GM12864 (cell line): ENCODE results near the gene PRSS36.

ENCODE experiments used
- DNase-seq: peaks from one replicate; pipeline ENCODE4 v3.0.0-alpha.2; 2011; ENCODE audit warnings: low read depth
- H3K4me3 ChIP-seq: 2 replicates; pipeline ENCODE4 v1.5.1; 2011; ENCODE audit warnings: mild to moderate bottlenecking, low read depth, low read length, control low read depth
- TF ChIP-seq, protein P1 (sequence below): IDR thresholded peaks from 2 replicates; pipeline ENCODE4 v1.5.1; 2011; ENCODE audit warnings: low read depth, mild to moderate bottlenecking, moderate library complexity, low read length, control low read depth, inconsistent platforms; ENCODE audit errors: missing control alignments

The PRSS36 gene

DNA sequence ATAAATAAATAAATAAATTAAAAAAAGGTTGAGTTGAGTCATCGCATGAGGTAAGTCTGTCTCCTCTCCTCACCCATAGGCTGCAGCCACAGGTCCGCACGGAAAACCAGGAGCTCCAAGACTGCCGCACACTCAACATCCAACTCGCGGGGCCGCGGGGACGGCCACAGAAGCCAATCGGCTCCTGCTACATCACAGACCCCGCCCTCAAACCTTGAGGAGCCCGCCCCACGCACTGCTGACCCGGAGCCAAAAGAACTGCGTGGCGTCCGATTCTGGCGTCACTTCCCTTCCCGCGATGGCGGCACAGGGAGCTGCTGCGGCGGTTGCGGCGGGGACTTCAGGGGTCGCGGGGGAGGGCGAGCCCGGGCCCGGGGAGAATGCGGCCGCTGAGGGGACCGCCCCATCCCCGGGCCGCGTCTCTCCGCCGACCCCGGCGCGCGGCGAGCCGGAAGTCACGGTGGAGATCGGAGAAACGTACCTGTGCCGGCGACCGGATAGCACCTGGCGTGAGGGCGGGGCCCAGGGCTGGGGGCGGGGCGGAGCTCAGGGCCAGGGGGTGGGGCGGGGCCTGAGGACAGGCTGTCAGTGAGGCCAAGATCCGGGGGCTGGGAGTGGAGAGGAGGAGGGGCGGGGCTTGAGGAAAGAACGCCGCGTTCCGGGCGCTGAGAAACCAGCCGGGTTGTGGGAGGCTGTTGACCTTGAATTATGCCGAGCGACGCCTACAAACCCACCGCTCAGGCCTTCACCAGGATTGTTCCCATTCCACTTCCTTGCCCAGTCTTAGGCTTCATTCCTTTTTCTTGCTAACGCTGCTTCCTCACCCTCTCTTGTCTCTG is 32.3 kb downstream of the PRSS36 start, which contains the start of gene KAT8:
Gene KAT8, plus strand, starts transcription at position 281 of the 839 bp plus-strand sequence. Its CDS starts 18 bp downstream, at position 299.
- DNase-seq, result peak; percentile 92
- H3K4me3 ChIP-seq, result peak within 1 kb of the TSS; percentile 72
- TF ChIP-seq, protein P1, sequence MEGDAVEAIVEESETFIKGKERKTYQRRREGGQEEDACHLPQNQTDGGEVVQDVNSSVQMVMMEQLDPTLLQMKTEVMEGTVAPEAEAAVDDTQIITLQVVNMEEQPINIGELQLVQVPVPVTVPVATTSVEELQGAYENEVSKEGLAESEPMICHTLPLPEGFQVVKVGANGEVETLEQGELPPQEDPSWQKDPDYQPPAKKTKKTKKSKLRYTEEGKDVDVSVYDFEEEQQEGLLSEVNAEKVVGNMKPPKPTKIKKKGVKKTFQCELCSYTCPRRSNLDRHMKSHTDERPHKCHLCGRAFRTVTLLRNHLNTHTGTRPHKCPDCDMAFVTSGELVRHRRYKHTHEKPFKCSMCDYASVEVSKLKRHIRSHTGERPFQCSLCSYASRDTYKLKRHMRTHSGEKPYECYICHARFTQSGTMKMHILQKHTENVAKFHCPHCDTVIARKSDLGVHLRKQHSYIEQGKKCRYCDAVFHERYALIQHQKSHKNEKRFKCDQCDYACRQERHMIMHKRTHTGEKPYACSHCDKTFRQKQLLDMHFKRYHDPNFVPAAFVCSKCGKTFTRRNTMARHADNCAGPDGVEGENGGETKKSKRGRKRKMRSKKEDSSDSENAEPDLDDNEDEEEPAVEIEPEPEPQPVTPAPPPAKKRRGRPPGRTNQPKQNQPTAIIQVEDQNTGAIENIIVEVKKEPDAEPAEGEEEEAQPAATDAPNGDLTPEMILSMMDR, result no peak

GRCh38 chr16:31114468-31114867 is 35.4 kb downstream of the PRSS36 start:
- no peak for DNase-seq
- TF ChIP-seq, protein P1, result no peak
- H3K4me3 ChIP-seq, result no peak overlapping the region

GRCh38 chr16:31113121-31114120 is 36.4 kb downstream of the PRSS36 start:
- TF ChIP-seq, protein P1, result no peak
- H3K4me3 ChIP-seq, result no peak overlapping the region
- DNase-seq, result no peak

DNA sequence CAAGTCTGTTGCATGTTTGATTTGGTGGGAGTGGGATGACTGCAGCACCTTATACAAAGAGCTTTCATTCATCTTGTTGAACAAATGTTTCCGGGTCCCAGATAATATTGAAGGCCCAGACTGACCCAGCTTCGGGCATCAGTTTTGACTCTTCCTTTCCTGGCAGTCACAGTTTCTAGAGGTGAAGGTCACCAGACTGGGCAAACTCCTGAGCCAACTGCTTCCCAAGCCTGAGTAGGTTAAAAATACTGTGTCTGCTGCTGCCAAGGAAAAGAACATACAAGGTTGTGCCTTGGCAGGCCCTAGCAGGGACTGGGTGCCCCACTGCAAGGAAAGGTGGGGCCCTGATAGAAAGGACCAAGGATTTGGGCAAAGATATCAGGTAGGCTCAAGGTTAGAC is 37.2 kb downstream of the PRSS36 start:
- DNase-seq, result no peak
- H3K4me3 ChIP-seq, result no peak overlapping the region
- TF ChIP-seq, protein P1, result no peak

- DNase-seq, result no peak
- no peak overlapping the region for H3K4me3 ChIP-seq
- TF ChIP-seq, protein P1, result no peak
Measured at GRCh38 chr16:31111881-31112466, 37.9 kb downstream of the PRSS36 start.

DNA sequence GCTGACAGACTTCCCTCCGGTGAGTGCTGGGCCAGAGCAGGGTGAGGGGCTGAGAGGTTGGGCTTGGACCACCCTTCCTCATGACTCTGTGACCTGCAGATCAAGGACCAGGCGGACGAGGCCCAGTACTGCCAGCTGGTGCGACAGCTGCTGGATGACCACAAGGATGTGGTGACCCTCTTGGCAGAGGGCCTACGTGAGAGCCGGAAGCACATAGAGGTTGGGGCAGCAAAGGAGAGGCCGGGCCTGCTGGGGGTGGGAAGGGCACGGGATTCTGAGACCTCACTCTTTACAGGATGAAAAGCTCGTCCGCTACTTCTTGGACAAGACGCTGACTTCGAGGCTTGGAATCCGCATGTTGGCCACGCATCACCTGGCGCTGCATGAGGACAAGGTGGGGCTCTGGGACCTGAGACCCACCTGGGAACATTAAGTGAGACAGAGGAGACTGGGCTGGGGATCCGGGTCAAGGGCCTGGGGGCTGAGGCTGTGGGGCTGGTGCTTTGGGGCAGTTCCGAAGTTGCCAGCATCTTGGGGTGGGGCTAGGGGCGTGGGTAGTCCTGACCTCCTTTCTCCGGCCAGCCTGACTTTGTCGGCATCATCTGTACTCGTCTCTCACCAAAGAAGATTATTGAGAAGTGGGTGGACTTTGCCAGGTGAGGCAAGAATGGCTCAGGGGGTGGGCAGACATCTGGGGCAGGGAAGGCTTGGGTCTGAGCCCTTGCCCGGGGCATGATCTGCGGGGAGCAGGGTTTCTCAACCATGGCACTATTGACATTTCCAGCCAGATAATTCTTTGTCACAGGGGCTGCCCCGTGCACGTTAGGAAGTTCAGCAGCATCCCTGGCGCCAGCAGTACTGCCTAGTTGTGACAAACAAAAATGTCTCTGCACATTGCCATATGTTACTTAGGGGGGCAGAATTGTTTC is 39.5 kb downstream of the PRSS36 start:
- no peak for DNase-seq
- H3K4me3 ChIP-seq, result no peak overlapping the region
- TF ChIP-seq, protein P1, result no peak
